Left ventricle myocardium superior (tissue), 1 donor: Measurements from ENCODE around the gene ZNF469. TPM values are rescaled to one million over a fixed set of nuclear protein-coding genes. Genes with fewer than 3 reads are reported as not detected.

Source experiments
- ATAC-seq: fragments of 200-7000 bp; cut with Tn5 transposase; one replicate; pipeline ENCODE4 v1.9.1; 2020; ENCODE audit warnings: mild to moderate bottlenecking, moderate library complexity
- DNase-seq: peaks from one replicate; pipeline ENCODE4 v3.0.0-alpha.2; 2020
- intact Hi-C: fragments of 100-400 bp; cut with micrococcal nuclease; formaldehyde crosslinking; loops from one replicate; pipeline ENCODE4 v1.11.0; 2022
- long read RNA-seq: library from polyadenylated mRNA; unstranded; transcript quantifications from one replicate; pipeline ENCODE4 v2.0.0, GENCODE V29; 2021
- total RNA-seq: library from RNA; stranded (reverse); fragmentation: NEBNext Ultra II Directional; extraction: Animal tissue kit (Norgen Biotek cat#: 25700); gene quantifications from one replicate; pipeline ENCODE4 v1.2.1, GENCODE V29; 2021
- donor health status: DM: no; HTN: yes; CAD: no; lungs with severe emphysema.

Gene ZNF469, protein sequence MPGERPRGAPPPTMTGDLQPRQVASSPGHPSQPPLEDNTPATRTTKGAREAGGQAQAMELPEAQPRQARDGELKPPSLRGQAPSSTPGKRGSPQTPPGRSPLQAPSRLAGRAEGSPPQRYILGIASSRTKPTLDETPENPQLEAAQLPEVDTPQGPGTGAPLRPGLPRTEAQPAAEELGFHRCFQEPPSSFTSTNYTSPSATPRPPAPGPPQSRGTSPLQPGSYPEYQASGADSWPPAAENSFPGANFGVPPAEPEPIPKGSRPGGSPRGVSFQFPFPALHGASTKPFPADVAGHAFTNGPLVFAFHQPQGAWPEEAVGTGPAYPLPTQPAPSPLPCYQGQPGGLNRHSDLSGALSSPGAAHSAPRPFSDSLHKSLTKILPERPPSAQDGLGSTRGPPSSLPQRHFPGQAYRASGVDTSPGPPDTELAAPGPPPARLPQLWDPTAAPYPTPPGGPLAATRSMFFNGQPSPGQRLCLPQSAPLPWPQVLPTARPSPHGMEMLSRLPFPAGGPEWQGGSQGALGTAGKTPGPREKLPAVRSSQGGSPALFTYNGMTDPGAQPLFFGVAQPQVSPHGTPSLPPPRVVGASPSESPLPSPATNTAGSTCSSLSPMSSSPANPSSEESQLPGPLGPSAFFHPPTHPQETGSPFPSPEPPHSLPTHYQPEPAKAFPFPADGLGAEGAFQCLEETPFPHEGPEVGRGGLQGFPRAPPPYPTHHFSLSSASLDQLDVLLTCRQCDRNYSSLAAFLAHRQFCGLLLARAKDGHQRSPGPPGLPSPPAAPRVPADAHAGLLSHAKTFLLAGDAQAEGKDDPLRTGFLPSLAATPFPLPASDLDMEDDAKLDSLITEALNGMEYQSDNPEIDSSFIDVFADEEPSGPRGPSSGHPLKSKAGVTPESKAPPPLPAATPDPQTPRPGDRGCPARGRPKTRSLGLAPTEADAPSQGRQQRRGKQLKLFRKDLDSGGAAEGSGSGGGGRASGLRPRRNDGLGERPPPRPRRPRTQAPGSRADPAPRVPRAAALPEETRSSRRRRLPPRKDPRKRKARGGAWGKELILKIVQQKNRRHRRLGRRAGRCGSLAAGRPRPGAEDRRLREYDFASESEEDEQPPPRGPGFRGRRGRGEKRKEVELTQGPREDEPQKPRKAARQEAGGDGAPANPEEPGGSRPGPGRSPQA (N-terminal part only)
- total RNA-seq, result 1.0 TPM
- long read RNA-seq, result 0 reads

DNA sequence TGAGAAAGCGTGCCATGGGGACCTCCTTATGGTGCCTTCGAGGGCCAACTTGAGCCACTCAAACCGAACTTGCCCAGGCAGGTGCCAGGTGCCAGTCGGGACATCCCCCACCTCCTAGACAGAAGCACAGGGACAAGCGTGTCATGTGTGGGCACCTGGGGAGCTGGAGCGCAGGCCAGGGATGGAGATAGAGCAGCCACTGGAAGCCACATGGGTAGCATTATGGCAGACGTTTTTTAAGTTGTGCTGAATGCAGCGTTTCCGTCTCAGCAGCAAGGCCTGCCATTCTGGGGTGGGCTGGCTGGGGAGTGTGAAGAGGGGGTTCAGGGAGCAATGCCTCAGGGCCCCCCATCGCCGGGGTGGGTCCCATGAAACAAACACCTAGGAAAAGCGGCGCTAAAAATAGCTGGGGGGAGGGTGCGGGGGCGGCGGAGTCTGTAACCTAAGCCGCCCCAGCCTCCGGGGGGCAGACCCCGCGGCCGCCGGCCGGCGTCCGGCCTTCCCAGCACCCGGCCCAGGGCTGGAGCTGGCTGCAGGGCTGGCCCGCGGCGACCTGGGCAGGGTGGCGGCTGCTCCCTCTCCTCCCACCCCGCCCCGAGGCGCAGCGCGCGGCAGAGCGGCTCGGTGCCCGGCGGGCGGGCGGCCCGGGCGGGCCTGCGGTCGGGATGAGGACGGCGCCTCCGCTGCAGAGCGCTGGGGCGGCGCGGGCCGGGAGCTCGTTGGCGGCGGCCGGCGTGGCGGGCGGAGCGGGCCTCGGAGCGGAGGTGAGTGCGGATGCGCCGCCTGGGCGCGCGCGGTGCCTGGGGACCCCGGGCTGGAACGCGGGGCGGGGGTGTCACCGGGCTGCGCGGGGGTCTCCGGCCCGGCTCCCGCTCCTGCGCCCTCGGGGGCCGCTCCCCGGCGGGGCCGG, at the start of gene ZNF469:
TSS of gene ZNF469 (plus strand) at position 469 of the 910 bp plus-strand sequence. CDS start 44,512 bp downstream, outside the sequence.
- ATAC-seq, result peak; percentile 69
- peak; percentile 57 for DNase-seq
- intact Hi-C loops, result no loop called here

DNA sequence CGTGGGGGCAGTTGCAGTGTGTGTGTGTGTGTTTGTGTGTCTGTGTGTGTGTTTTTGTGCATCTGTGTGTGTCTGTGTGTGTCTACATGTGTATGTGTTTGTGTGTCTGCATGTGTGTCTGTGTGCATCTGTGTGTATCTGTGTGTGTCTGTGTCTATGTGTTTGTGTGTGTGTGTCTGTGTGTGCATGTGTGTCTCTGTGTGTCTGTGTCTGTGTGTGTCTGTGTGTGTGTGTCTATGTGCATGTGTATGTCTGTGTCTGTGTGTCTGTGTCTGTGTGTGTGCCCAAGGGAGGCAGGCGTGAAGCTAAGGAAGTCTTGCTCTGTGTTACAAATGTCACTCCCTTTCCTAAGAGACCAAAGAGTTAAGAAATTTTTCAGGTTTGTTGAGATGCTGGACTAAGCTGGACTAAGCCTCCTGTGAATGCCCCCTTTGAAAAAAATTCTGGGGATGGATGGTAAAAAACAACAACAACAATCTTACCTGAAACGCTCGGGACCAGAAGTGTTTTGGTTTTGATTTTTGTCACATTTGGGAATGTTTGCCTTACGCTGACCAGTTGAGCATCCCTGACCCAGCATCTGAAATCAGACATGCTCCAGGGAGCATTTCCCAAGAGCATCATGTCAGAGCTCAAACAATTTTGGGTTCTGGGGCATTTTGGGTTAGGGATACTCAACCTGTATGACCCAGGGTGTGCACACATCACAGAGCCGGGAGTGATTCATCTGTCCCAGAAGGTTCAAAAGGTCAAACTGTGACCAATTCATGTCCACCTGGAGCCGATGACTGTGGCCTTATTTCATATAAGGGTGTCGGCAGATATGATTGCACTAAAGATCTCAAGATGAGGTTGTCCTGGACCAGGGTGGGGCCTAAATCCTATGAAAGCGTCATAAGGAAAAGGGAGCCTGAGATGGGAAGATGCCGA, 48.6 kb upstream of the ZNF469 start:
- no peak for ATAC-seq
- DNase-seq, result no peak
- intact Hi-C loops, result no loop called here

DNA sequence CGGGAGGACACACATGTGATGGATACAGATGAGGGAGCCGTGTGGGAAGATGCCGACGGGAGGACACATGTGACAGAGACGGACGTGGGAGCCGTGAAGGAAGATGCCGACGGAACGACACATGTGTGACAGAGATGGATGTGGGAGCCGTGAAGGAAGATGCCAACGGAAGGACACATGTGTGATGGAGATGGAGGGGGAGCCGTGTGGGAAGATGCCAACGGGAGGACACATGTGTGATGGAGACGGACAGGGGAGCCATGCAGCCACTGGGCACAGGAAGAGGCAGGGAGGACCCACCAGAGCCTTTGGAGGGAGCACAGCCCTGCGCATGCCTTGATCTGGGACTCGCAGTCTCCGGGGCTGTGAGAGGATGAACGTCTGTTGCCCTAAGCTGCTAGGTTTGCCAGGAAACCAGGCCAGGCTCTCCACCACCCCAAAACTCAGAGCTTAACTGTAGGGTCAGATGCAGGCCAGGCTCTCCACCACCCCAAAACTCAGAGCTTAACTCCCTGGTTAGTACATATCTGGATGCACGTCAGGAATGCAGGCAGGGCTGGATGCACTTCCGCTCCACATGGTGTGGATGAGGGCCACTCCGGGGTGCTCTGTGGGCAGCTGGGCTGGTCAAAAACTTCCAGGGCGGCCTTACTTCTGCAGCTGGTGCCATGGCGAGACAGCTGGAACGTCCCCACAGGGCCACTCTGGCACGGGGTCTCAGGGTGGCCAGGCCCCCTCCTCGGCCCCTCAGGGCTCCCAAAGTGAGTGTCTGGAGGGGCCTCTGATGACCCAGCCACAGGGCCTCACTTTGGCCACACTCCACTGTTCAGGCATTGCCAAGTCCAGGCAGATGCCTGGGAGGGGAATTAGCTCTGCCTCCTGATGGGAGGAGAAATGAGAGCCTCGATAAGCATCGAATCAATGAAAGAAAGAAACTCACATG, 47.7 kb upstream of the ZNF469 start:
- intact Hi-C loops, result no loop called here
- DNase-seq (no peak), ATAC-seq (no peak)

DNA sequence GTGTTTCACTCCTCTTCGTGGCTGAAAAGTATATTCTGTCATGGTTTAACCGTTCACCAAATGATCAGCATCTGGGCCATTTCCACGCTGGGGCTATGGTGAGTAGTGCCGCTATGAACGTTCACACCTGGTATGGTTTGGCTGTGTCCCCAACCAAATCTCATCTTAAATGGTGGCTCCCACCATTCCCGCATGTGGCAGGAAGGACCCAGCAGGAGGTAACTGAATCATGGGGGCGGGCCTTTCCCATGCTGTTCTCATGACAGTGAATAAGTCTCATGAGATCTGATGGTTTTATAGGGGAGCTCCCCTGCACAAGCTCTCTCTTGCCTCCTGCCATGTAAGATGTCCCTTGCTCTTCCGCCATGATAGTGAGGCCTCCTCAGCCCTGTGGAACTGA, 45.7 kb upstream of the ZNF469 start:
- DNase-seq, result no peak
- no peak for ATAC-seq
- intact Hi-C loops, result no loop called here

DNA sequence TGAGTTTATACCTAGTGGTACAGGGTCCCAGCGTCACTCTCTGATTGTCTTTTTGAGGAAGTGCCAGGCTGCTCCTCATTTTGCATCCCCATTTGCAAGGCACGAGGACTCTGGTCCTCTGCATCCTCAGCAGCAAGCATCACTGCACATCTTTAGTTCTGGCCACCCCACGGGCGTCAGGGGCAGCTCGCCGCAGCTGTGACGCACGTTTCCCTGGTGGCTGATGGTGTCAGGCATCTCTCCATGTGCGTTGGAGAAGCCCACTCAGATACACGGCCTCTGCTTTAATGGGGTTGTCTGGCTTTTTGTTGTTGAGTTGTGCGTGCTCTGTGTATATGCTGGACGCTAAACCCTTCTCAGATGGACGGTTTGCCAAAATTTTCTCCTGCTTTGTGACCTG, 45.2 kb upstream of the ZNF469 start:
- DNase-seq (no peak), ATAC-seq (no peak)
- intact Hi-C loops, result no loop called here

DNA sequence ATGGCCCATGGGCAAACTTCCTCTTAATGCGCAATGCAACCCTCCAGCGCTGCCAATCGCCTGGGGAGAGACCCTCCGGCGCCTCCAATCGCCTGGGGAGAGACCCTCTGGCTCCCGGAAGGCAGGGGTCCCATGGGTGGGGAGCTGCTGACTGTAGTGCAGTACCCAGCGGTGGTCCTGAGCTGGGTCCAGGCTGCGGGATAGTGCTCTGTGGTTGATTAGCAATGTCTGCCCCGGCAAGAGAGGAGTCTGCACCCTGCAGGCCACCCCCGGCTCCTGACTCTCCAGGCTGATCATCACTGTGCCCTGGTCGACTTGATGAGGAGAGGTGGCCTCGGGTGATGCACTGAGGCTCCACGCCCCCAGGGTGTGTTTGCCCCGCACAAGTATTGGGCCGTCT, 44.6 kb upstream of the ZNF469 start:
- ATAC-seq (no peak), DNase-seq (peak; percentile 24)

DNA sequence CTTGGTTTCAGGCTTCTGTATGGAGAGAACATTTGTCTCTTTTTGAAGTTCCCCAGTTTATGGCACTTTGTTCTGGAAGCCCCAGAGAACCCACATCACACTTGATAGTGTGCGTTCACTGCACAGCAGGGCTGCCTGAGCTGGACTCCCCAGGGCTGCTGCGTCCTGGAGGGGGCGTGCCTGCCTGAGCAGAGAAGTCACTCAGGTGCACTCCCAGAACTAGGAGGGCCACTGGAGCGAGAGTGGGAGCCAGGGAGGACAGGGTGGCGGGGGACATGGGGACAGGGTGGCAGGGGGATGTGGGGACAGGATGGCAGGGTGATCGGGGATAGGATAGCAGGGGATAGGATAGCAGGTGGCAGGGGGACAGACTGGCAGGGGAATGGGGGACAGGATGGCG, 43.9 kb upstream of the ZNF469 start:
- ATAC-seq (no peak), DNase-seq (peak; percentile 9)
- intact Hi-C loops, result no loop called here

More for the DNA sequence above, 44.6 kb upstream of the ZNF469 start:
- intact Hi-C loops, result no loop called here

DNA sequence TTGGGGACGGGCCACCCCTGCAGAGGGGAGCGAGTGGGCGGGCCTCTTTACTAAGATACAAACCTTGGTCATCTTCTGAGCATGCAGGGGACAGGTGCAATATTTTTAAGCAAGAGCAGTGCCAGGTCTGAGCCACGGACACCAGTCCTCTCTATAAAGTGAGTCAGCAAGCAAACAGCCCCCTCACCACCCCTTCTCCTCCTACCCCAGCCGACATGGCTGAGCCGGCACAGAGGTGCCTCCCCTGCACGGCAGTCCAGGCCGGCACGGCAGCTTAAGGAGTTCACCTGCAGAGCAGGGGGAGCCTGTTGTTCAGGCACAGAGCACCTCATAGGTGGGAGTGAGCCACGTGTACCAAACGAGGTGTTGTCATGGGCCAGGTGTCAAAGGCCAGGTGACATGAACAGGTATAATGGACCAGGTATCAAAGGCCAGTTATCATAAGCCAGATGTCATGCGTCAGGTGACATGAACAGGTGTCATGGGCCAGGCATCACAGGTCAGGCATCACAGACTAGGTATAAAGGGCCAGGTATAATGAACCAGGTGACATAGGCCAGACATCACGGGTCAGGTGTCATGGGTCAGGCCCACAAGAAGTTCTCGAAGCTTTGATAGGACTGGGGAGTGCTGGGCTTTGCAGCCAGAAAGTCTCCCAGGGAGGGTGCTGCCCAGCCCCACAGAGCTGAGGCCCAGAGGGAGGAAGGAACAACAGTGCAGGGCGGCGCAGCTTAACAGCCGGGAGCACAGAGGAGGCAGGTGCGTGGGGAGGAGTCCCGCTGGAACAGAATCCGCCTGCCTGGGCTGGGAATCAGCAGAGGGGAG, 42.6 kb upstream of the ZNF469 start:
- no peak for DNase-seq

DNA sequence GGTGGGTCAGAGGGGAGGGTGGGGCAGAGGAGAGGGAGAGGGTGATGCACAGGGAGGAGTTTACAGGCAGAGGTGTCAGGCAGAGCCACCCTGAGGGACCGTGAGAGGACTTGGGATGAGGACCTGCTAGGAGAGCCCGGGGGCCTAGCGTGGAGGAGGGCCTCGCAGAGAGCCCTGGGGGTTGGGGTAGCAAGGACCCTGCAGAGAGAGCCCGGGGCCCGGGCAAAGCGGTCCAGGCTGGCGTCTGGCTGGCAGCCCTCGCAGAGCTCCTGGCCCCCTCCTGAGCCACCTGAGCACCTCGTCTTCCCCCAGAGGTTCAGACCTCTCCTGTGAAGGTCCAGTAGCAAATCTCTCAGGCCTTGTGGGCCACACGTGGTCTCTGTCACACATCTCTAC, 42.0 kb upstream of the ZNF469 start:
- no peak for DNase-seq
- intact Hi-C loops, result no loop called here
- ATAC-seq, result no peak

More for the DNA sequence above, 42.6 kb upstream of the ZNF469 start:
- intact Hi-C loops, result no loop called here
- no peak for ATAC-seq

DNA sequence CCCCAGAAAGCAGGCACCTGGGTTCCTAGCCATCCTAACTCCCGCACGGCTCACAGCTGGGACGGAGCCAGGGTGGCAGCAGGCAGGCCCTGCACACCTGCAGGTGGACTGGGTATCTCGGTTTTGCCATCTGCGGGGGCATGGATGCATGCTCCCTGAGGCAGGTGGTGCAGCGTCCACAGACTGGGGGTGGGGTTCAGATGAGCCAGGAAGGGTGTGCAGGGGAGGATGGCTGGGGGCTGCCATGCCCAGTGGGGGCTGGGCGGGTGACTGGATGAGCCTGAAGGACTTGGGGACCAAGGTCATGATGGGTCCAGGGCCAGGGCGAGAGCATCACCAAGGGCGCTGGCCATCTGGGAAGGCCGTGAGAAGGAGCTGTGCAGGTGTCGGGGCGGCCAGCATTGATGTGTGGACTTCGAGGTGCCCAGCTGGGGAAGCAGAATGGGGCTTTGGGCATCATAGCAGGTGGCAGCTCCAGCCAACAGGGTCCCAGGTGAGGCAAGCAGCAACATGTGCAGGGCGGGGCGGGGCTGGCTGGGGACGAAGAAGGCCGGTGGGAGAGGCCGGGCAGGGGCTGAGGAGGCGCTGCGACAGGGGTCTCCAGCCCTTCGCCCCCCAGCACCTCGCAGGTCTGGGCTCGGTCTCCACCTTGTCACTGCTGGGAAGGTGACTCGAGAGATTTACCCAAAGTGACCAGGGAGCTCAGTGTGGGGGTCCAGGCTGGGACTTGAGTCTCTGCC, 41.0 kb upstream of the ZNF469 start:
- intact Hi-C loops, result no loop called here
- ATAC-seq (no peak), DNase-seq (peak; percentile 23)

DNA sequence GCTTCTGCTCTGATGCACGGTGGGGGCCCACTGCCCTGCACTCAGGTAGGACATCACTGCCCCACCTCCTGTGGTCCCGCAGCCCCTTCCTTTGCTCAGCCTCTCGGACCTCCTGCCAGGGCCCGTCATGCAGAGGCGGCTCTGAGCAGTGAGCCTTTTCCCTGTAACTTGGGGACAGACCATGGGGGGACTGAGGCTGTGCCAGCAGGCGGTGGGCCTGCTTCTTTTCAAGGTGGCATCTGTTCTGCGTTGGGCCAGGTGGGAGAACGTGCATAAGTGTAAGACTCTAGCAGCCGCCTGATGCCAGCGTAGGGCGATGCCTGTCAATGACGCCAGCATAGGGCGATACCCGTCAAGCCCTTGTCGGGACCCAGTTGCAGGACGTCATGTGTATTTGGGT, 40.3 kb upstream of the ZNF469 start:
- ATAC-seq (no peak), DNase-seq (peak; percentile 12)
- intact Hi-C loops, result no loop called here

DNA sequence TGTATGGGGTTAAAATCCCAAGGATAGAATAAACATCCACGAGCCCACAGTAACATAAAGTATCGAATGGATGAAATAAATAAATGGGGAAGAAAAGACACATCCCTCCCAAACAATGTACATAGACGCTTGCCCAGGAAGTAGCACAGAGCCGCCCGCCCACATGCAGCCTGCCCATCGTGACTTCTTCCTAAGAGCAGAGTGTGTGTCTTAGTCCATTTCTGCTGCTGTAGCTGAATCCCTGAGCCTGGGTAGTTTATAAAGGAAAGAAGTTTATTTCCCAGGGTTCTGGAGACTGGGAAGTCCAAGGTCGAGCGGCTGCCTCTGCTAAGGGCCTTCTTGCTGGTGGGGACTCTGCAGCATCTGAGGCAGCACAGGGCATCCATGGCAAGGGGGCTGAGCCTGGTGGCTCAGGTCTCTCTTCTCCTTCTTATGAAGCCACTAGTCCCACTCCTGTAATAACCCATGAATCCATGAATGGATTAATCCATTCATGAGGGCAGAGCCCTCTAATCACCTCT, 39.4 kb upstream of the ZNF469 start:
- intact Hi-C loops, result no loop called here
- DNase-seq (no peak), ATAC-seq (no peak)

DNA sequence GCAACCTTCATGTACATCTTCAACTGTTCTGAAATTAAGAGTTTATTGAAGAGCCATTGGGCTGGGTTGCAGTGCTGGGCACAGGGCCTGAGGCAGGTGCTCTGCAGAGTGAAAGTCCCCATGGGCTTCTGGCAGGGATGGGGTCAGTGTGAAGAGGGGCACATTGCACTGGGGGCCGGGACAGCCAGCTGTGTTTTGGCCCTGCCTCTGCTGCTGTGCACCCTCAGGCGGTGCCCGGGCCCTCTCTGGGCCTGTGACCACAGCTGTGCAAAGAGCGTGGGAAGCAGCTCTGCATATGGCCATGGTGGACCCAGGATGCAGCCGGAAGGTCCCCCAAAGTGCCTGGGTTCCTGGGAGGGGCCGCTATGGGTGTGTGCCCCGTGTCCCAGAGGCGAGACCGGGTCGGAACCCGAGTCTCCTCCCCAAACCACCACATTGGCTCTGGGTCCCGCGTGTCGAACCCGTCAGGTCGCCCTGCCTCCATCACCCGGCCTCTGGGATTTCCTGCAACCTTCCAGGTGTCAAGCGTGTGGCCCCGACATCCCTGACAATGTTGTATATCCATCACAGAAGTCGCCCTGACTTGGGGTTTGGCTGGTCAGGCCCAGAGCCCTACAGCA, 38.2 kb upstream of the ZNF469 start:
- intact Hi-C loops, result no loop called here
- DNase-seq, result peak; percentile 18
- no peak for ATAC-seq

DNA sequence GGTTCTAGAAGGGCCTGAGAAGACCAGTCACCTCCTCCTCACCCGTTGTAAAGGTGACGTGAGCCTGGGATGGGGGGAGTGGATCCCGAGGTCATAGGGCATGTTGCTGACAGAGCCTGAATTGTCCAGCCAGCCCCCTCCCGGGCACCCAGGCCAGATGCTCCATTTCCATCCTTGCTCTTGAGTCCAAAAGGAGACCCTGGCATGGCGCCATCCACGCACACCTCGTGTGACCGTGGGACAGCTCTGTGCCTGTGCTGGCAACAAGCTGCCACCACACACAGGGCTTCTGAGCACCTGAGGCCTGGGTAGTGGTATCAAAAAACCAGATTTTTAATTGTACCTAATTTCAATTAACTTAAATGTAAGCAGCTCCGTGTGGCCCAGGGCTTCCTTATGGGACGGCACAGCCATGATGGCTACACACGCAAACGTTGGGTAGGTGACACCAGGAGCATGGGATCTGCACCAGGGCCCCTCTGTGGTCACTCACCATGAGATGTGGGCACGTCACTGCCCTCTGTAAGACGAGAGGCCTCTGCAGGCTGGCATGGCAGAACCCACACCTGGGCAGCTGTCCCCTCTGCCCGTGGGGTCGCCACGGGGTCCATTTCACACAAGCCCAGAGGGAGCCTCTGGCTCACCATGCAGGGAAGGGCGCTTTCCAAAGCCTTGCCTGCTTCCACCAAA, 37.6 kb upstream of the ZNF469 start:
- intact Hi-C loops, result no loop called here
- DNase-seq (peak; percentile 29), ATAC-seq (no peak)
